Keratinocyte (primary cell): ENCODE results near the gene POU2F2. TPM values are rescaled to one million over a fixed set of nuclear protein-coding genes. Genes with fewer than 3 reads are reported as not detected.

Experiments used
- DNase-seq: peaks from one replicate; pipeline ENCODE4 v3.0.0-alpha.2; 2011; ENCODE audit warnings: low read depth, missing footprints, low spot score
- FAIRE-seq: peaks from 2 replicates; lab custom pipeline; 2011; peaks lifted over from hg19 to GRCh38; lab: Jason Lieb, UNC
- H2AFZ ChIP-seq: 2 replicates; pipeline ENCODE4 v1.6.0; 2012; ENCODE audit warnings: low read length, control low read depth, inconsistent platforms; ENCODE audit not compliant: control insufficient read depth
- H3K27ac ChIP-seq: 2 replicates; pipeline ENCODE4 v1.5.1; 2011; ENCODE audit warnings: low read length; ENCODE audit not compliant: control insufficient read depth, insufficient read depth
- H3K27me3 ChIP-seq: 3 replicates; pipeline ENCODE4 v1.6.0; 2011; ENCODE audit warnings: low read length; ENCODE audit not compliant: control insufficient read depth, insufficient read depth; ENCODE audit errors: extremely low read depth
- H3K36me3 ChIP-seq, 2 experiments: 2 replicates in 1 of 2; 3 replicates in 1 of 2; pipeline ENCODE4 v1.5.1; 2011; ENCODE audit warnings: low read length in 2 of 2, mild to moderate bottlenecking in 1 of 2; ENCODE audit not compliant: control insufficient read depth in 2 of 2, insufficient read depth in 2 of 2; ENCODE audit errors: extremely low read depth in 1 of 2
- H3K4me1 ChIP-seq: 3 replicates; pipeline ENCODE4 v1.5.1; 2011; ENCODE audit warnings: low read length; ENCODE audit not compliant: control insufficient read depth, insufficient read depth; ENCODE audit errors: extremely low read depth
- H3K4me2 ChIP-seq: 3 replicates; pipeline ENCODE4 v1.6.0; 2011; ENCODE audit warnings: low read depth, low read length; ENCODE audit not compliant: control insufficient read depth, insufficient read depth; ENCODE audit errors: extremely low read depth
- H3K4me3 ChIP-seq, 3 experiments: fragments of 200-600 bp in 1 of 3; sonication (generic) in 1 of 3; 2 replicates in 2 of 3; 3 replicates in 1 of 3; pipeline ENCODE4 v1.5.1; 2011 to 2016; ENCODE audit warnings: low read length in 3 of 3, mild to moderate bottlenecking in 3 of 3, control low read depth in 2 of 3, inconsistent platforms in 1 of 3, low read depth in 1 of 3, mixed read lengths in 1 of 3, mixed run types in 1 of 3, moderate library complexity in 1 of 3; ENCODE audit not compliant: control insufficient read depth in 2 of 3, insufficient read depth in 2 of 3; ENCODE audit errors: extremely low read depth in 1 of 3
- H3K79me2 ChIP-seq: 2 replicates; pipeline ENCODE4 v1.6.0; 2012; ENCODE audit warnings: low read length; ENCODE audit not compliant: control insufficient read depth, insufficient read depth
- H3K9ac ChIP-seq: 3 replicates; pipeline ENCODE4 v1.6.0; 2011; ENCODE audit warnings: low read length; ENCODE audit not compliant: control insufficient read depth, insufficient read depth; ENCODE audit errors: extremely low read depth
- H3K9me1 ChIP-seq: 3 replicates; pipeline ENCODE4 v1.6.0; 2011; ENCODE audit warnings: low read length; ENCODE audit not compliant: control insufficient read depth, insufficient read depth; ENCODE audit errors: extremely low read depth
- H3K9me3 ChIP-seq: 2 replicates; pipeline ENCODE4 v1.5.1; 2012; ENCODE audit warnings: low read depth, low read length; ENCODE audit not compliant: control insufficient read depth
- H4K20me1 ChIP-seq: 3 replicates; pipeline ENCODE4 v1.6.0; 2011; ENCODE audit warnings: low read length; ENCODE audit not compliant: control insufficient read depth, insufficient read depth; ENCODE audit errors: extremely low read depth
- CTCF ChIP-seq, 3 experiments: IDR thresholded peaks in 1 of 3; conservative IDR thresholded peaks in 1 of 3; optimal IDR thresholded peaks in 1 of 3; 2 replicates in 2 of 3; 3 replicates in 1 of 3; pipeline versions ENCODE3 to v1.5.1; 2011; ENCODE audit warnings: low read length in 3 of 3, mild to moderate bottlenecking in 3 of 3, moderate library complexity in 2 of 3, control low read depth in 1 of 3, inconsistent platforms in 1 of 3; ENCODE audit not compliant: insufficient read depth in 2 of 3; ENCODE audit errors: extremely low read depth in 1 of 3
- EZH2 ChIP-seq: IDR thresholded peaks from one replicate; pipeline ENCODE4 v1.6.1; 2012; ENCODE audit warnings: inconsistent platforms, mild to moderate bottlenecking, low read length, moderate library complexity
- dilution Hi-C: fragments of 300-500 bp; cut with MboI; formaldehyde crosslinking; loops from one replicate; pipeline ENCODE4 v1.7.0; 2020; ENCODE audit warnings: low sequenced_read_pairs; ENCODE audit not compliant: extremely low pct_ligation_motif_present
- polyA plus RNA-seq, 5 experiments: library from polyadenylated mRNA; depleted of rRNA in 3 of 5; stranded (reverse) in 3 of 5; stranded (forward) in 1 of 5; unstranded in 1 of 5; fragments of >200 nt; gene quantifications; 1 replicate in 1 of 5; 2 replicates in 3 of 5; 3 replicates in 1 of 5; pipeline versions ENCODE4 v1.2.1 to v1.2.3, GENCODE V29; 2011 to 2012; ENCODE audit warnings: missing spikeins in 2 of 5, low read depth in 1 of 5, low replicate concordance in 1 of 5

POU2F2 gene
- polyA plus RNA-seq, 1 donor (not counting 4 experiments of a cell fraction or from before 2014, with no cell fraction given) = 7.0 TPM

GRCh38 chr19:42154471-42155323, 22.5 kb upstream of the POU2F2 start:
- dilution Hi-C loops = no loop called here

GRCh38 chr19:42153672-42154433, 21.6 kb upstream of the POU2F2 start:
- no peaks in the 10 kb centered on the region for H3K9me3 ChIP-seq
- no peak for FAIRE-seq
- dilution Hi-C loops = no loop called here

More at GRCh38 chr19:42154471-42155323, 22.5 kb upstream of the POU2F2 start:
- Histone ChIP-seq H3K4me3 (no peak overlapping the region), H3K36me3 (no peaks in the 10 kb centered on the region), H3K9ac (no peak overlapping the region), H3K27me3 (peaks cover 51% of the 10 kb centered on the region), H3K9me1 (no peaks in the 10 kb centered on the region), H3K27ac (no peak overlapping the region), H2AFZ (no peak overlapping the region), H4K20me1 (no peaks in the 10 kb centered on the region), H3K4me1 (no peaks in the 10 kb centered on the region), H3K79me2 (no peaks in the 10 kb centered on the region), H3K4me2 (no peak overlapping the region), H3K9me3 (no peaks in the 10 kb centered on the region)
- DNase-seq = no peak
- TF ChIP-seq CTCF (optimal IDR thresholded peaks at IDR 0.05 in 1 of 3, IDR thresholded peaks at IDR 0.05 in 1 of 3, conservative IDR thresholded peaks at IDR 0.05 in 1 of 3; ENCODE audit: extremely low read depth in 1 of 3, insufficient read depth in 2 of 3, low read length in 3 of 3) = no peak
- TF ChIP-seq EZH2 = no peak
- no peak for FAIRE-seq

More at GRCh38 chr19:42153672-42154433, 21.6 kb upstream of the POU2F2 start:
- no peak for DNase-seq
- no peak for TF ChIP-seq CTCF (optimal IDR thresholded peaks at IDR 0.05 in 1 of 3, IDR thresholded peaks at IDR 0.05 in 1 of 3, conservative IDR thresholded peaks at IDR 0.05 in 1 of 3; ENCODE audit: extremely low read depth in 1 of 3, insufficient read depth in 2 of 3, low read length in 3 of 3)
- TF ChIP-seq EZH2 = no peak
- H2AFZ ChIP-seq = no peak overlapping the region
- H3K4me1 ChIP-seq = peaks cover 8% of the 10 kb centered on the region
- no peaks in the 10 kb centered on the region for H3K79me2 ChIP-seq
- peaks cover 48% of the 10 kb centered on the region for H3K27me3 ChIP-seq
- H3K4me3 ChIP-seq = no peak overlapping the region
- no peak overlapping the region for H3K9ac ChIP-seq
- no peaks in the 10 kb centered on the region for H3K9me1 ChIP-seq
- H3K4me2 ChIP-seq = no peak overlapping the region
- H3K36me3 ChIP-seq = no peaks in the 10 kb centered on the region
- H4K20me1 ChIP-seq = no peaks in the 10 kb centered on the region
- no peak overlapping the region for H3K27ac ChIP-seq
